Sciatic nerve (tissue), 2 donors: Measurements from ENCODE around the gene GPR52. TPM values are rescaled to one million over a fixed set of nuclear protein-coding genes. Genes with fewer than 3 reads are reported as not detected.

ENCODE experiments used
- ATAC-seq: fragments of 200-7000 bp; cut with Tn5 transposase; one replicate; pipeline ENCODE4 v1.9.1; 2020; ENCODE audit warnings: mild to moderate bottlenecking, moderate library complexity
- DNase-seq: peaks from one replicate; pipeline ENCODE4 v3.0.0-alpha.2; 2020; ENCODE audit warnings: low spot score
- intact Hi-C: fragments of 100-400 bp; cut with DNase I; formaldehyde crosslinking; loops from one replicate; pipeline ENCODE4 v1.14.2; 2022
- total RNA-seq: library from RNA; stranded (reverse); fragmentation: NEBNext Ultra II Directional; extraction: Animal tissue kit (Norgen Biotek cat#: 25700); gene quantifications from one replicate; pipeline ENCODE4 v1.2.1, GENCODE V29; 2021
- donor health status: DM: no; HTN: no; CAD: no.
- donor health status: DM: no; HTN: no; CAD: no.

Gene GPR52
- total RNA-seq, 1 donor from 2014 or later, result 4.6 TPM

DNA sequence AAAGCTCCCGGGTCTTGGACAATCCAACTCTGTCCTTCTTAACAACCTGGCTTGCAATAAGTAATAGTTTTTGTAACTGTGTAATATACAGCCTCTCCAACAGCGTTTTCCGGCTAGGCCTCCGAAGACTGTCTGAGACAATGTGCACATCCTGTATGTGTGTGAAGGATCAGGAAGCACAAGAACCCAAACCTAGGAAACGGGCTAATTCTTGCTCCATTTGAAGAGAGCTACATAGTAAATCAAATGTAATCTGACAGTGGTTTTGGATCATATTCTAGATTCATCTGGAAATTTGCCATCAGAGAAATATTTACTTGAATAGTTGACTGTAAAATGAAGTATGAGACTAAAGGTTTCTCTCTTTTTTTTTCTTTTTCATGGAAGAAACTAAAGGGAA is 1.2 kb downstream of the GPR52 start:
- intact Hi-C loops, result no loop called here
- ATAC-seq, result no peak
- DNase-seq, result no peak

DNA sequence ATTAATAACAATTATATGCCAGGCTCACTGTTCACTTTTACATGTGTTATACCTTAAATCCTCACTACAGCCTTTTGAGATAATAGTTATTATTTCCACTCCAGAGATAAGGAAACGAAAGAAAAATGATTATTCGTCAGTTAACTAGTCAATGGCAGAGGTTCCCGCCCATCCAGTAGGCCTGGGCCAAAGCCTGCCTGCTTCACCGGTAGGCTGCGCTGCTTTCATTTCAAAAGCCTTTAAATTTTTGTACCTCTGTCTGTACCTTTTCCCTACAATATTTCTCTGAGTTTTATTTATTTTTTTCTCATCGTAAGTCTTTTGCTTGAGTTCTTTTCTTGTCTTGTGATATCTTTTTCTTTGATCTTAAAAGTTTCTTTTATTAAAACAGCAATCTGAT is 3.6 kb downstream of the GPR52 start:
- intact Hi-C loops, result no loop called here
- DNase-seq (no peak), ATAC-seq (no peak)

DNA sequence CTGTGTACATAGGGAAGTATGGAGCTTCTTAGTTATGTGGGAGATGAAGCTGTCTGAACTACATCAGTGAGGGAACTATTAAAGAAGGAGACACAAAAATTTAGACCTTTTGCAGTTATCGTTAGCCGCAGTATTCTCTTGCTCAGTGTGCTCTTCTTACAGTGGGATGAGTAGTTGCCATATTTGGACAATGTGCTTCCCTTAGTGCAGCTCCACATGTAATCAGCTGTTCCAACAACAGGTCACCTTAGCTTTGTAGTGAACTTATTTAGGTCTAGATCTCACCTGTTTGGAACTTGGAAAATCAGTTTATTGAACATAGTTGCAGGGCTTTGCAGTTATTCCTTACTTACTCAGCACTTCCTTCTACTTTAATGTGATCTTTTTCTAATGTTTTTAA is 18.1 kb downstream of the GPR52 start:
- DNase-seq (no peak), ATAC-seq (no peak)
- intact Hi-C loops, result no loop called here

DNA sequence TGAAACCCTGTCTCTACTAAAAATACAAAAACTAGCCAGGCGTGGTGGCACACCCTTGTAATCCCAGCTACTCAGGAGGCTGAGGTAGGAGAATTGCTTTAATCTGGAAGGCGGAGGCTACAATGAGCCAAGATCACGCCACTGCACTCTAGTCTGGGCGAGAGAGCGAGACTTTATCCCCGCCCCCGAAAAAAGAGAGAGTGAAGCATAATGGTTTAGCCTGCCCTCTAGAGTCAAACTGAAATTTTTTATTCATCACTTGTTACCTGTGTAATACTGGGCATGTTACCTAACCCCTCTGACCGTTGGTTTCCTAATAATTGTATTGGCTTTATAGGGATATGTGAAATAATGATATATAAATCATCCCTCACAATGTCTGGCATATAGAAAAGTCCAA is 18.8 kb downstream of the GPR52 start:
- ATAC-seq, result no peak

DNA sequence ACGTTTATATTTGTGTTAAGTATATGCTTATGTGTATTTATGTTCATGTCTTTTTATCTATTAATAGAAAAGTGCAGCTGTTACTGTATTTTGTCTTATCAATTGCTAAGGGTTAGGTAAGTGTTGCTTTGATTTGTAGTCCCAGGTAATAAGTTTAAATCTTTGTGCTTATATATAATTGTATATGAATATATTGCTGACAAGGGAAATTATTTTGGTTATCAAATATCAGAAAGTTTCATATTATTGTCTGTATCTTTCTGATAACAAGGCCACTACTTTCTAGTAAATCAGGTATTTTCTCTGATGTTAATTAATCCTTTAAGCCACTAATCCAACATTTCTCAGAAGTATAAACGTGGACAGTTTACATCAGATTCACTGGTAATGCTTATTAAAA is 21.3 kb downstream of the GPR52 start:
- DNase-seq, result no peak

More for the DNA sequence above, 18.8 kb downstream of the GPR52 start:
- intact Hi-C loops, result no loop called here
- DNase-seq, result no peak

DNA sequence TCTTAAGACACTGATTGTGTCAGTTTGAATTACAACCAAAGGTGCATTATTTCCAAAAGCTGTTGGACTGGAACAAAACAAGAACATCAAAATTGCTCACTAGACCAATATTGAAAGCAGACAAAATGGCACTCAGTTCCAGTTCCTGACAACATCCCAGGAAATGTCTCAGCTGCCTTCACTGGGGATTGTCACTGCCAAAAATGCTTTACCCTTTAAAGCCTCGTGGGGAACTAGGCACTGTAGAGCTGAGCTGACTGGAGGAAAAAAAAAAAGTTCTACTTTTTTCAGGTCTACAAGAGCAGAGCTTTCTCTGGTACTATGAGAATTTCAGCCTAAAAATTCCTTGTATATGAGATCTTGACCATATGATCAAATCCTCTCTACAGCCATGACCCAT is 21.9 kb downstream of the GPR52 start:
- DNase-seq, result no peak
- intact Hi-C loops, result no loop called here
- ATAC-seq, result no peak

More for the DNA sequence above, 21.3 kb downstream of the GPR52 start:
- intact Hi-C loops, result no loop called here
- ATAC-seq, result no peak

DNA sequence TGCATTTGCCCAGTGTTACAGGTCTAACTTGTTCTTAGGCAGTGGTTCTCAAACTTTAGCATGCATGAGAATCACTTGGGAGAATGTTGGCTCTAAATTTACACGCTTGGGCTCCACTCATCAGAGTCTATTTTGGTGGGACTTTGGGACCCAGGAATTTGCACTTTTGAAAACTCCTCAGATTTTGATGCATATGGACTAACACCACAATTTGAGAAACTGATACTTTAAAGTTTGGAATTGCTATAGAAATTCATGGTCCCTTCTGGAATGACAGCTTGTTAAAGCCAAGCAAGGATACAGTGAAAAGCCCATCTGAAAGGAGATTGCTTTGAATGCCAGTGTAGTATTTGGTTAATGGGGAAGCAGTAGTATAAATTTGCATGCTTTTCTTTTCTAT is 31.5 kb downstream of the GPR52 start:
- intact Hi-C loops, result no loop called here
- DNase-seq (no peak), ATAC-seq (no peak)

DNA sequence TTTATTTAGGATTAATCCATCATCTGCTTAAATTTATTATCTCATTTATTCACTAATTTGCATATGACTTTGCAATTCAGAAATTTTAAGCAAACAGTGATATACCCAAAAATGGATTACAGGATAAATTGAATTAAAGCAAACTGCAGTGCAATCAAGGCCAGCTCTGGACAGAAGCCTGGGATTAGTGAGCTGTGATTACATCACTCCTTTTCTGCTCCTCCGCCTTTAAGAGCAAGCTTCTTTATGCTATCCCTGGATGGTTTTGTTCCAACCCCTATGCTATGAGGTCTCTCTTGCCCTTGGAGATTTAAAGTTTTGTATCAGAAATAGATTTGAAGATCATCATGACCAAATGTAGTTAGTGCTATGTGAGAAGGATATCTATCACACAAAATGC is 32.6 kb downstream of the GPR52 start:
- ATAC-seq (no peak), DNase-seq (no peak)
- intact Hi-C loops, result no loop called here

DNA sequence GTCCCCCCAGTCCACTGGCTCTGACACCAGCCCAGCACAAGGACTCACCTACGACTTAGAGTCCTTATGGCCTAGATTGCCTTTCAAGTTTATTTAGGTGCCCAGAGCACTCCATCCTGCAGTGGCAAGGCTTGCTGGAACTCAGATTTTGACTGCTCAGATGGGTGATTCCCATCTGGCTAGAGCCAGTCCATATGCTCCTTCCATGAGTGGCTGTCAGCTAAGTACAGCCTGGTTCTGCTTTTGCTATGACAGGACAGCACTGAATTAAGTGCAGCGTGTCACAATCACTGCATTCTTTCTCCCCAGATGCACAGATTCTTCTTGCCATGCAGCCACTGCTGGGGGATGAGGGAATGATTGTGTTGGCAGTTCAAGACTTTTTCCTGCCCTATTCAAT is 43.8 kb downstream of the GPR52 start:
- ATAC-seq (no peak), DNase-seq (no peak)
- intact Hi-C loops, result no loop called here

DNA sequence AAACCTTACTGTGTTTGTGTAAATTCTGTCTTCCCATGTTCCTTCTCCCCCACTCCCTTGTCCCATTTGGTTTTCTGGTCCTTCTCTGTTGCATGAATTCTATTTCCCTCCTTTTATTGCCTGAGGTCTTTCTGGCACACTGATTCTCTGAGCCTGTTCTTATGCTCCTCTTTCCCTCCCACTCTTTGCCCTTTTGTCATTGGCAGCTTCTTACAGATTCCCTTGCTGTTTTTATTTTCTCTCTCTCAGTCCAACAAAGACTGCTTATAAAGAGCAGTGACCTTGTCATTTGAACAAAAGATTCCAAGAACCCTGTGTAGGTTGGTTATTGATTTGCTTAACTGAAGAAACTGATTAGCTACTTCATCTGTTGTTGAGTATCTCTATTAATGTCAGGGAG is 49.7 kb downstream of the GPR52 start:
- no peak for DNase-seq
- intact Hi-C loops, result no loop called here
- peak; percentile 42 for ATAC-seq
